ENCODE results near the gene BEND5. TPM values are rescaled to one million over a fixed set of nuclear protein-coding genes. Genes with fewer than 3 reads are reported as not detected.

The BEND5 gene
- total RNA-seq = 5.7 TPM

- peak; percentile 65 for DNase-seq (ENCODE audit: low spot score)
- intact Hi-C loops (cut with DNase I) = no loop called here
- peak; percentile 83 for ATAC-seq
These were observed at the start of gene BEND5 for GRCh38 chr1:48776393-48777218. TSS of gene BEND5 (minus strand) at chr1:48776891. CDS start at chr1:48776831, 60 bp downstream.

- ATAC-seq (no peak), DNase-seq (ENCODE audit: low spot score) (no peak)
- intact Hi-C loops (cut with DNase I) = no loop called here
These were observed 46.5 kb upstream of the BEND5 start for GRCh38 chr1:48823168-48823567.

DNA sequence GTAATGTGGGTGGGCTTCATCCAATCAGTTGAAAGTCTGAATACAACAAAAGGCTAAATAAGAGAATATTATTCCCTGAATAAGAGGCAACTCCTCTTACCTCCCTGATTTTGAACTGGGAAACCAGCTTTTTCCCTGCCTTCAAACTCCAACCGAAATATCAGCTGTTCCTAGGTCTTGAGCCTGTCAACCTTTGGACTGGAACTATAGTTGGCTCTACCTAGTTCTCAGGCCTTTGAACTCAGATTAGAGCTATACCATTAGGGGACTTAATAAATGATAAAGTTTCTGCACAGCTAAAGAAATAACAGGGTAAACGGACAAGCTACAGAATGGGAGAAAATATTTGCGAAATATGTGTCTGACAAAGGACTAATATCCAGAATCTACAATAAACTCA is 43.8 kb upstream of the BEND5 start:
- no peak for ATAC-seq
- intact Hi-C loops (cut with DNase I) = no loop called here

GRCh38 chr1:48817505-48818114 is 40.9 kb upstream of the BEND5 start:
- DNase-seq (ENCODE audit: low spot score) (peak; percentile 63), ATAC-seq (peak; percentile 60)
- intact Hi-C loops (cut with DNase I) = no loop called here

More for the DNA sequence above, 43.8 kb upstream of the BEND5 start:
- DNase-seq (ENCODE audit: low spot score) = no peak

DNA sequence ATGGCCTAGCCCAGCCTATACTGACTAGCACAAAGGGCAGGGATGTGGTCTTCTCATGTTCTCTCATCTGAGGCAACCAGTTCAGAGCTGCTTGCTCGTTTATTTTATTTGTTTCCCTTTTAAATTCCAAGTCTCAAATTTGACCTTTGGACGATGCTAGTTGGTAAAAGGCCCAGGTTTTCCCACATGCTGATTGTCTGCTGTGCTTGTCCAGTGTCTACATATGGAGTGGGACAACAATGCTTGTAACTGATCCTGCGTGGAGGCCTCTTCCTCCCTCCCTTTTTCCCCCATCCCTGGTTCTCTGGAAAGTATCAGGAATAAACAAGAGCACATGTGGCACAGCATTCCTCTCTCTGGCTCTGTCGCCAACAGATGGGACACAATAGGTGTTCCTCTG is 34.0 kb upstream of the BEND5 start:
- no peak for DNase-seq (ENCODE audit: low spot score)
- intact Hi-C loops (cut with DNase I) = no loop called here
- no peak for ATAC-seq

DNA sequence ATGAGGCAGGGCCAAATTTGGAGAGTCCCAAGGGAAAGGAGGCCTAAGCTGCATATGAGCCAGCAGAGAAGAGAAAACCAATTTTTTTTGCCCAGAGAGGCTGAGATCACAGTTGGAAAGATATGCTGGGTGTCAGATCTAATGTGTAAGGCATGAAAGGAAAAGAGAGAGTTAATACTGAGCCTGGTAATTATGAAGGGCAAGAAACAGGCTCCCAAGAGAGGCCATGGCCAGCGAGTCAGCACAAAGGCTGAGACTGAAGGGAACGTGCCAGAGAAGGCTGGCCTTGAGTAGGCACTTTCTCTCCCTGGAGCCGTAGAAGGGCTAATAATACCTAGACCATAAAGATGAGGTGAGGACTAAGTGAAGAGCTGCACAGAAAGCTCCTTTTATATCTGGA is 31.8 kb upstream of the BEND5 start:
- ATAC-seq (no peak), DNase-seq (ENCODE audit: low spot score) (no peak)
- intact Hi-C loops (cut with DNase I) = no loop called here

DNA sequence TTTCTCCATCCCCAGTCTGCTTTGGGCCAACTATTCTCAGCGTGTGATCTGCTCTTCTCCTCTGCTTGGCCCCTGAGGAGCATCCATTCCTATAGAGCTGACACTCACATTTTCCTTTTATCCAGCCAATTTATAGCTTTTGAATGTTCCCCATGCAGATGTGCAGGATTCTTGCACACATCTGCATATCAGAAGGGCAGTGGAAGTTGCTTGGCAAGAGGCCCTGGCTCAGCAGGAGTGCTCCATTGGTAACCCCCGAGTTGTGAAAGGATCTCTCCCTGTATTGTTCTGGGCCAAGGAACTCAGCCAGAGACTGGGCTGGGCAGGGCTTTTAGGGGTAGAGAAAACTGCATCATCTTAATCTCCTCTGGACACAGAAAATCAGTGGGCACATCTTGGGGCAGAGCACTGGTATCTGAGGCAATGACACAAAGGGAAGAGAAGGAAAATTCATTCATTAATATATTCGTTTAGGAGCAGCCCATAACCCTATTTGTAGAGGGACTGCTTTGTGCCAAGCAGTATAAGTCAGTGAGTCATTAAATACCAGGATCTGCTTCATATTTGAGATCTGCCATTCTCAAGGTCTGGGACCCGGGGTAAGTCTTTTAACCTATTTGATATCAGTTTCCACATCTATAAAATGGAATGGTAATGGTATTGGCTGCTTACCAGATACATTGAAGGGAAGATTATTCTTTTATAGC is 31.0 kb upstream of the BEND5 start:
- peak; percentile 56 for ATAC-seq
- intact Hi-C loops (cut with DNase I) = no loop called here

DNA sequence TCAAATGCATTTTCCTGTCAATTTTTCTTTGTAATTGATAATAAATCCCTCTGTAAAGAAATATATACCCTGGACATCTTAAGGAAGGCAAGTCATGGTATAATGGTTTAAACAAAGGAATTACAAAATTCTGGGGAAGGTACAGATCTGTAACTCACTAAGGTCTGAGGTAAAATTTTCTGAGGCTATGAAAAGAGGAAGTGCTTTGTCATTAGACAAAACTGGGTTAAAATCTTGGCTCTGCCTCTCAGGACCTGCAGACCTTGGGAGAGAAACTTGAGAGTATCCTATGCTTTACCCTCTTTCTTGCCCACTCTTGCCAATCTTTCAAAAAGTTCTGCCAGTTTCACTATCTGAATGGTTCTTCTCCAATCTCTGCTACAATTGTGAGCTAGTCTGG is 26.8 kb upstream of the BEND5 start:
- DNase-seq (ENCODE audit: low spot score) (no peak), ATAC-seq (no peak)
- intact Hi-C loops (cut with DNase I) = no loop called here

More for the DNA sequence above, 31.0 kb upstream of the BEND5 start:
- DNase-seq (ENCODE audit: low spot score) = no peak

DNA sequence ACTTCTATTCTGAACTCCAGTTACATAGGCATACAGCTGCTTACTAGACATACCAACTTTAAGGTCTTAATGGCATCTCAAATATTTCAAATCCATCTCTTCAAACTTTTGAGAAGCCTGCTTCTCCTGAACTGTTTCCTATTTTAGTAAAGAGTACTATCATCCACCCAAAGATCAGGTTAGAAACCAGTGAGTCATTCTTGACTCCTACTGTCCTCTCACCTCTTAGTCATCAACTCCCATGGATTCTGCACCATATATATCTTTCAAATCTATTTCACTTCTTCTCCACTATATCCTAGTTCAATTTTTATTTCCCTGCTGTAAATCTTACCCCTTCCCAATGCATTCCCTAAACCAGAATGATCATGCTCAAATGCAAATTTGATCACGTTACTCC is 18.1 kb upstream of the BEND5 start:
- intact Hi-C loops (cut with DNase I) = no loop called here
- ATAC-seq (no peak), DNase-seq (ENCODE audit: low spot score) (no peak)

DNA sequence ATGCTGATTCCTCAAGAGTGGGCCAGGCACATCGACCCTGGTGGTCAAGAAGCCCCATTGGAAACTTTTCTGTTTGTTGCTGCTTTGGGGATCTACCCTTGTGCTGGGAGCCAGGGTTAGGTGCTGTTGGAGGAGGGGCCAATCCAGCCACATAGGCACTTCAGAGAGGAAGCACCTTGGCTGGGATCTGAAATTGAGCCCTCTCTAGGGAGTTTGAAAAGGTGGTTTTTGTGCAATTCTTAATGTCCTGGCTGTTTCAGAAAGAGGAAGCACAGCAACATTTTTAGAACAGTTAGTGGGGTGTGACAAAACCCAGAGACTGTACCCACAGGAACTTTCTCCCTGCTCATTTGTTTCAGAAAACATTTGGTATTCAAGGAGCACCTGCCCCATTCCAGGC is 17.2 kb upstream of the BEND5 start:
- intact Hi-C loops (cut with DNase I) = no loop called here
- ATAC-seq (no peak), DNase-seq (ENCODE audit: low spot score) (no peak)

DNA sequence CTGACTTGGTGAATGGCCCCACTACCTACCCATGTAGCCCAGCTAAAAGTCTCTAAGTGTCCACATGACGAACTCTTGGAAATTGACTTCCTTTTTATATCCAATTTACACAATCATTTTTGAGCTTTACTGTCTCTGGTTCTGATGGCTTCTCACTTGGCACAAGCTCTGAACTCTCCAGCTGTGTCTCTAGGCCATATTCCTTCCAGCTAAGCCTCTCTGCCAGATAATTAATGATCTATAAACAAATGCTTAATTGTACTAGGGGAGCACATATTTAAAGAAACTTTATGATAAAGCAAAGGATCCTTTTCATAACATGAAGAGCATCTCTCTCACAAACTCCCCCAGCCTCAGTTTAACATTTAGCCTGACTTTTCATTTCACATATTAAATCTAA is 16.3 kb upstream of the BEND5 start:
- ATAC-seq (no peak), DNase-seq (ENCODE audit: low spot score) (no peak)
- intact Hi-C loops (cut with DNase I) = no loop called here

DNA sequence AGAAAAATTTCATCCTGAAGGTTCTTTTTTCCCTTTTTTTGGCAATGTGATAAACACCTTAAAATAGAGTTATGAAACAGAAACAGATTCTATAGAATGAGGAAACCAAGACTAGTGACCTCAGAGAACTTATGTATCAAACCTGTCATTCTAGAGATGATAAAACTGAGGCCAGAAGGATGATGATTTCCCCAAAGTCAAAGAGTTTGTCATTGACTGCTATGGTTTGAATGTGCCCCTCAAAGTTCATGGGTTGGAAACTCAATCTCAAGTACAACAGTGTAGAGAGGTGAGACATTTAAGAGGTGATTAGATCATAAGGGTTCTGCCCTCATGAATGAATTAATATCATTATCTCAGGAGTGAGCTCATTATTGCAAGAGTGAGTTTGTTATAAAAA is 13.7 kb upstream of the BEND5 start:
- ATAC-seq (no peak), DNase-seq (ENCODE audit: low spot score) (no peak)
- intact Hi-C loops (cut with DNase I) = no loop called here

DNA sequence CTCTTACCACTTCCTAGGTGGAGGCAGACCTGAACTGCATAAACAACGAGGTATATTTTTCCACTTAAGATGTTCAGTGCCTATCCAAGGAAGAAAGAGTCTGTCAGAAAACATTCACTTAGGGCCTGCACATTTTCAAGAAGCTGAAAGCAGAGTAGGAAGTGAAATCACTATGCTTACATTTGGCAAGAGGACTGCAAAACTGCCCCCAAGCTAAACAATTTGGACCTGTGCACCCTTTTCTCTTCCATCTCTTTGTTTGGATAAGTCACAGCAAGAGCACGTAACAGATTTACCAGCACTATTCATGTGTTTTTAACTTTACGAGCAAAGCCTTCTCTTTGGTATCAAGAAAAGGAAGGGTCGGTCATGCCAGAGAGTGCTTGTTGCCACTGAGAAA is 13.2 kb upstream of the BEND5 start:
- ATAC-seq (no peak), DNase-seq (ENCODE audit: low spot score) (no peak)
- intact Hi-C loops (cut with DNase I) = no loop called here

DNA sequence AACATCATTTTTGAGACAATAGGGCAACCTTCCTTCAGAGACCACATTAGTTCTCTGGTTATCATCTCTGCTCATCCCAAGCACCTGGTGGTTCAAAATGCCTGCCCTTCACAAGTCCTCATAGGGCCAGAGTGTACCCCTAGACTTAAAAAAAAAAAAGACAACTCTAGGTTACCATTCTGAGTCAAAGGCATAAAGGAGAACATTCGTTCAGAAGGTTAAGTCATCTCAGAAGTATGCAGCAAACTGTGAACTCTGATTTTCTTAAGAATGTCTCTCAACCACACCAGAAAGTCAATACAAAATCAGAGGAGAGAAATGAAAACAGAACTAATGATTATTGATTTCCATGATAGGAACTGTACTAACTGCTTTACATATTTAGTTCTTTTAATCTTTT is 9.2 kb upstream of the BEND5 start:
- intact Hi-C loops (cut with DNase I) = no loop called here
- ATAC-seq = no peak
- DNase-seq (ENCODE audit: low spot score) = no peak

DNA sequence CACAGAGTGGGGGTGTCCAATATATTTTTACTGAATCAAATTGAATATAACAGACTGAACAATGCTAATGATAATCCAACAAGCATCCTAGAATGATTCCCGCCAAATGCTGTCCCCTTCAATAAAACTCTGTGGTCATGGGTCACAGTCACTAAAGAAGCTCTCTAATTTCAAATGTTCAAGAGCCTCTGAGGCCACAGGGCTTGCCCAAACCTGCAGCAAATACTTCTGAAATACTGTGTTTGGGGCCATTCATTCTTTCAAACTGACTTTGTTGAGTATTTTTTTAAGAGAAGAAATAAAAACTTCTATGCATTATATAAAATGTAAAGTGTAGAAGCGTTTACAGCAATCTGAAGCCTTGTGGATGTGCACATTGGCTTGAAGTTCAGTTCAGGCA is 7.6 kb upstream of the BEND5 start:
- ATAC-seq (no peak), DNase-seq (ENCODE audit: low spot score) (no peak)
- intact Hi-C loops (cut with DNase I) = no loop called here

DNA sequence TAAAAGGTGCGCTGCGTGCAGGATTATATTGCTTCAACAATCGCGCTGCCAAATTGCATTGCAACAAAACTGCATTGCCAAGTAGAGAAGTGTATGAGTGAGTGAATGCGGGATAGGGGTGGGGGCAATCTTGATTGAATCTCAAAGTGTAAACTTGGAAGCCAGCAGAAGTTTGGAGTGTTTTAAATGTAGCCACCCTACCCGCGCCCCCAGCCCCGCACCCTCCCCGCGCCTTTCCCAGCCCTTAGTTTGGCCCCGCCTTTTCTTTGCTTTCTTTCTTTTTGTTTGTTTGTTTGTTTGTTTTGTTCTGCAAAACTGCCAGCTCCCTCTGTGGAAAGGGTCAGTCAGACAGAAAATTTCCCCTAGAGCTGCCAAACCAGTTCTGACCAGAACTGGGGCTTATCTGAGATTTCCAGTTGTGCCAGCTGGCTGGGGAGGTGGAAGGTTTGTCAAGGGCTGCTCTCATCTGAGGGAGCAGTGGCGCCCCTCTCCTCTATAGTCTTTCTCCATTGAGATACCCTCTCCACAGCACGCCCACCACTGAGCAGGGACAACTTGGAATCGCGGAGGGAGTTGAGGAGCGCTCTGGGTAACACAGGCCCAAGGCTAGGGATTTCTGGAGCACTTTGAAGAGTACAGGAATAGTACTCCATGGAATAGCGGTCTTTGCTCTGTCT is 666 bp upstream of the BEND5 start:
- ATAC-seq (peak; percentile 54), DNase-seq (ENCODE audit: low spot score) (no peak)
- intact Hi-C loops (cut with DNase I) = no loop called here

GRCh38 chr1:48775831-48776392 is 779 bp downstream of the BEND5 start:
- intact Hi-C loops (cut with DNase I) = no loop called here
- no peak for ATAC-seq
- DNase-seq (ENCODE audit: low spot score) = no peak

GRCh38 chr1:48773133-48773532 is 3.6 kb downstream of the BEND5 start:
- intact Hi-C loops (cut with DNase I) = no loop called here
- no peak for ATAC-seq
- DNase-seq (ENCODE audit: low spot score) = no peak

GRCh38 chr1:48772211-48772610 is 4.5 kb downstream of the BEND5 start:
- ATAC-seq (no peak), DNase-seq (ENCODE audit: low spot score) (no peak)
- intact Hi-C loops (cut with DNase I) = no loop called here
